Glomerular endothelial cell (primary cell): ENCODE data around the gene GNB5. TPM values are rescaled to one million over a fixed set of nuclear protein-coding genes. Genes with fewer than 3 reads are reported as not detected.

Experiments used
- DNase-seq: peaks from one replicate; pipeline ENCODE4 v3.0.0-alpha.2; 2011; ENCODE audit warnings: low read depth, low spot score; ENCODE audit errors: extremely low read depth
- total RNA-seq: library from RNA; depleted of rRNA; stranded (reverse); fragments of >200 nt; gene quantifications from 2 replicates; pipeline ENCODE4 v1.2.3, GENCODE V29; 2015

The GNB5 gene
- total RNA-seq, 1 donor from 2014 or later = 24.9 TPM

DNA sequence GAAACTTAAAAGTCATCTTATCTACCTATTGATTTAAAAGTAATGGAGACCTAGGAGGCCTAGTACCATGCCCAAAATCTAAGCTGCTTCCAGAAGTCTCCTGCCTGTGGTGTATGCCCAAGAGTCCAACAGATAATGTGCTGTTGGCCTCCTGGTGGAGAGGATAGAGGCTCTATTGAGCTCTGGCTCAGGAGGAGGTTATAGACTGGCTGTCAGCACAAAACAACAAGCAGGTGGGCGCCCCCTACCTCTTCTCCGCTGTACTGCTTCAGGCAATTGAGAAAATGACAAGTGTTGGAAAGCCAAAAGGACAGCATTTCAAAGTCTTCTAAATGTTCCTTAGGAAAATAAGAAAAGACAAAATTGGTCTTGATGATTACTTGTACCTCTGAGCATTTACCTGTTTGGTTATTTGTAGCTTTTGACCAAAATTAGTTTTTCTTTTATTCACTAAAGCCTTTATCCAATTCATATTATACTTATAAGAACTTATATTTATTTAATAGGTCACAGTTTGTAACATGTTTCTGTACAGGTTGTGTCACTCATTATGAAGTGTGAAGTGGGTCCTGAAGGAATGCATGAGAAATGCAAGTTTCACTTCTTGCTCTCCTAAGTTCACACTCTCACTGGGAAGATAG is 17.2 kb upstream of the GNB5 start:
- peak; percentile 36 for DNase-seq

DNA sequence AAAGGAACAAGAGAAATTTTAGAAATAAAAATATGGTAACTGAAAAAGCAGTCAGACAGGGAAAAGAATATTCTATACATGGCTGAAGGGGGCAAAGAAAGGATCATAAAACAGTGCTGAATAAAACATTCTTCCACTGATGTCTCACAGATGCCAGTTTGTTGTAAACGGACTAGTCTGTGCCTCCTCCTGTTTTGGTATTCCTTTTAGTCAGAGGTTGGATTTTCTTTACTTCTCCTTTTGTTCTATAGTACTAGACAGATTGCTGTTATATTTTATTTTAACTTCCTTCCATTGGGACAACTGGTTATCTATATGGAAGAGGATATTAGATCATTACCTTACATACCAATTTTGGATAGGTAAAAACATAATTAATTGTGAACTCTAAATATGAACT is 16.0 kb upstream of the GNB5 start:
- DNase-seq = no peak

DNA sequence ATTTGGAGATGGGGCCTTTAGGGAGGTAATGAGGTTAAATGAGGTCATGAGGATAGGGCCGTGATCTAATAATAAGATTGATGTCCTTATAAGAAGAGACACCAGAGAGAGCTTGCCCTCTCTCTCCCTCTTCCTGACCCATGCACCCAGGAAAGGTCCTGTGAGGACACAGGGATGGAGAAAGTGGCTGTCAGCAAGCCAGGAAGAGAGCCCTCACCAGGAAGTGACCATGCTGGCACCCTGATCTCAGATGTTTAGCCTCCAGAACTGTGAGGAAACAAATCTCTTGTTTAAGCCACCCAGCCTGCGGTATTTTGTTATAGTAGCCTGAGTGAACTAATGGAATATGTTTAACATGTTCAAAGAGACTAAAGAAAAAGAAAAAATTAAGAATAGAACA is 15.3 kb upstream of the GNB5 start:
- DNase-seq = no peak

DNA sequence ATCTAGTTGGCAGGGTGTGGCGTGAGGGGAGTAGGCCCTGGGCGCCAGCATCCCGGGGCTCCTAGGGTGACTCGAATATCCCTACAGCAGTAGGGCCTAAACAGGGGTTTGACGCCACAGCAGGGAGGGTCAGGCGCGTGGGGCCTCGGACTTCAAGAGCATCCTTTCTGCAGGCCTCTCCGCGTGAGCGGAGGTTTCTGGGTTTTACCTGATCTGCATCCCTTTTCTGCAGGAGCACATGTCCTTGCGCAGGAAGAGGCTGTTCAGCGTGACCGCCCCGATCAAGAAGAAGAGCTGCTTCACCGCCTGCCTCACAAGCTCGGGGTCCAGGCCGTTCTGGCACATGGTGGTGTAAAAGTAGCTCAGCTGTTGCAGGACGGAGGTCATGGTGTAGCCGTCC is 13.5 kb upstream of the GNB5 start:
- no peak for DNase-seq

DNA sequence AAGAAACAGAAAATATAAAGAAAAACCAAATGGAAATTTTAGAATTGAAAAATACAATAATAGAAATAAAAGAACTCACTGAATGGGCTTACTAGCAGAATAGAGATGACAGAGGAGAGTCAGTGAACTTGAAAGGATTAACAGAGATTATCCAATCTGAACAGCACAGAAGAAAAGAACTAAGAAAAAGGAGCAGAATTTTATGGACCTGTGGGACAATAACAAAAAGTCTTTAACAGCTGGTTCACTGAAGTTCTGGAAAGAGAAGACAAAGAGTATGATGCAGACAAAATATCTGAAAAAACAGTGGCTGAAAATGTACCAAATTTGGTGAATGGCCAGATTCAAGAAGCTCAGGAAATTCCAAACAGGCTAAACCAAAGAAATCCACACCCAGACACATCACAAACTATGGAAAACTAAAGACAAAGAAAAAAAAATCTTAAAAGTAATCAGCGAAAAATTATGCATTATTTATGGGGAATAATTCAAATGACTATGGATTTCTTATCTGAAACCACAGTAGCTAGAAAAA is 9.7 kb upstream of the GNB5 start:
- no peak for DNase-seq

DNA sequence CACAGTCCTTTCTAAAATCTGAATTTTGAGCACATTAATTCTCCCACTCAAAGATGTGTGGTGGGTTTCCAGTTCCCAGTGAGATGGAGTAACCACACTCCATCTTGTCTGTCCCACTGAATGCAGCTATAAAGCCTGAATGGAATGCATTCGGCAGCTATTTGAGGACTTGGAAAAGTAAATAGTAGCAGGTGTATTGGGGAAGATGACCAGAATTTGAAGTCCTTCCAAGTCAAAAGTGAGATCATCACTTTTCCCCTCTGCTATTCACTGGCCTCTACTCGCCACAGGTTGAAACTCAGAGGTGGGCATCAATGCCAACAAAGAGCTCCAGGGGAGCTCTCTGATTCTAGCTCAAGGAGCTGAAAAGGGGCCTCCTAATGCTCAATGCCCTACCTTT is 8.1 kb upstream of the GNB5 start:
- DNase-seq = no peak

DNA sequence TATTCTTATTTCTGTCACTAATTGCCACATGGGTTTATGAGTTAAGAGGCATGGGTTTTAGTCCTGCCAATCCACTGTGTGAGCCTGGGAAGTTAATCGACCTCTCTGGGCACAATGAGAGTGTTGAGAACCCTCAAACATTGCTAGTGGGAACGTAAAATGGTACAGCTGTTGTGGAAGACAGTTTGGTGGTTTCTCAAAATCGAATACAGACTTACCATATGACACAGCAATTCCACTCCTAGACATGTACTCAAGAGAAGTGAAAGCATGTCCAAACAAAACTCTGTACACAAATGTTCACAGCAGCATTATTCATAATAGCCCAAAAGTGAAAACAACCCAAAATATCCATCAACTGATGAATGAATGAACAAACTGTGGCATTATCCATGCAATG is 5.7 kb upstream of the GNB5 start:
- no peak for DNase-seq

DNA sequence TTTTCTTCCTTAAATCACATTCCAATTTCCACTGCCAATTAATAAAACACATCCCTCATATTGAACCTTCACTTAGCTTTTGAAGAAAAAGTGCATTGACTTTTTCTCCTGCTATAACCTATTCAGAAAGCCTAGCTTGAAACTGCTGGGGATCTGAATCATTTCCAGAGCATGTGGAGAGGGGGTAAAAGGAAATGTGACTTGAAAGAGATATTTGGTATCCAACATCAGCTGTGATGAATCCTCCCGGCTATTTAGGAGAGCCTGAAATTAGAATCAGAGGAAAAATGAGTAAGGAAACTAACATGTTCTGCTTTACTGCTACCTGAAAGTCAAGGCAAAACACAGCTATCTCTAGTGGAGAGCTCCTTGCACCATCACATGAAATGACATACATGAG is 2.6 kb upstream of the GNB5 start:
- no peak for DNase-seq

DNA sequence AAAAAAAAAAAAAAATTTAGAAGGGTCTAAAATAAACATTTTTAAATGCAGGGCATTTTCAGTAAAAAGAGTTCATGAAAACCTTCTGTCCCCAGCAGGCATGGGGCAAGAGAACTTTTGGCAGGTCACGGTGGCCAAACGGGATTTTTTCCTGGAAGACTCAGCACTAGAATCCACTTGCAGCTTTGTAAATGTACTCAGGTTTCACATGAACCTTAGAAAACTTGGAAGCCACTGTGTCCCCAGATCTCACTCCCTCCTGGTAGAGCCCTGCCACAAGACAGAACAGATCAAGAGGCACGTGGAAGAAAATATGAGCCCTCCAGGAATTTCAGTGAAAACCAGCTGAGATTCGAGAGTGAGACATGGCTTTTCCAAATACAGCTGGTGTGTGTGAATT is 2.1 kb upstream of the GNB5 start:
- DNase-seq = no peak

DNA sequence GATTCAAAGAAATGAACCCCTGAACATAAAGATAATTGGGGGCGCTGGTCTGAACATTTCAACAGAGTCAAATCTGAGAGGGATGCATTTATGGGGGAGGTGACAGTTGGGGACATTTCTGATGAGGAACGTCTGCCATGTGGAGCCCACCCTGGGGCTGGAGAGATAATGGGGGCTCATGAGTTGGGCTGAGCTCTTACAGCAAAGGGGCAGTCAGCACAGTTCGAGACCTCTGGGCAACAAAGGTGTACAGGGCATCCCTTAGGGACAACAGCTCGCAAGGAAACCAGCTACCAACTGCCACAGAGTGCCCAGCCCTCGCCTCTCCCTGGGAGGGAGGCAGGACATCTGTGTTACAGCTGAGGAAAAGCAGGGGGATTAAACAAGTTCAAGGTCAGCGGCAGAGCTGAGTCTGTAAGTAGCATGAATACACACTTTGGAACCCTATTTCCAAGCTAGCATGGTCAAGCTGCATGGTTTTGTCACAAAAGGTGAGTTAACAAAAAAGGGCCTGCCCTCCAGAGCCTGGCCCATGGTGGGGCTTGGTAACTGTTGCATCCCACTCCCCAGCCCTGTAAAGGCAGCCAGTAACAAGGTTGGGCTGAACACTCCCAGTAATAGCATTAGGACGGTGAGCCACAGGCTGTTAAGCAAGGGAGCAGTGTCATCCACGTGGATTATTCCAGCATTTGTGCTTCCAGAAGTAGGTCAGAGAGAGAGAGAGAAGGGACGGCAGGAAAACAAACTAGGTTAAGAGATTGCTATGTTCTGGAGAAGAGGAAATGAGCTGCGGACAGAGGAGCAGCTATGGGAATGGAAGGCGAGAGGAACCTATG is 4.3 kb downstream of the GNB5 start:
- DNase-seq = no peak

DNA sequence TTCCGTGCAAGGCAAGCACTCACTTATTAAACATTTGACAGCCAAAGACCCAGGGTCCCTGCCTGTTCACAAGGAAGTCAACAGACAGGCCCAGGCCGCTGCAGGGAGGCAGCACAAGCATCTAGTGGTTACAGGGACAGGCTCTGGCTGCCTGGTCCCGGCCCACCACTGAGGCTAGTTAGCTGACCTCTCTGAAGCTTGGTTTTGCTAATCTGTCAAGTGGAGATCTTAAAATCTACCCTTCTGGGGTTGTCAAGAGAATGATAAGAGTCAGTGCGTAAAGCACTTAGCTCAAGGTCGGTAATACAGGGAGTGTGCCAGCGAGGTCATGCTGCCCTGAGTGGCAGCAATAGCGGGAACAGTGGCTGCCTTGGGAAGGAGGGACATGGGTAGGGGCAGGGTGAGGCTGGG is 6.0 kb downstream of the GNB5 start:
- DNase-seq = no peak

DNA sequence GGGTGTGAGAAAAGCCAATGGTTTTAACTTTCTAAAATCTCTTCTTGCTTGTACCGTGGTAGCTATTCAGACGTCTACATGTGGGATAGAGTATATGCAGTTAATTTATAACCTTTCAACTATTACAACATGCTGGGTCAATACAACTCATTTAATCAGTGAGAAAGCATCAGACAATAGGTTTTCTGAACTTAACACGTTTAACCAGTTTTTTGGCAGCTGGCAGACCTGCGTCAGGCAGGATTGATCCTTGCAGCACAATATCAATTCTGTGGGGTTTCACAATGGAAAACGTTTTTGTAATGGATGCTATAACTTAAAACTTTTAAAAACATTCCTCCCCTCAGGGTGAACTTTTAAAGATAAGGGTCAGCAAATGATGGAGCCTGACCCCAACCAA is 6.5 kb downstream of the GNB5 start:
- DNase-seq = no peak

DNA sequence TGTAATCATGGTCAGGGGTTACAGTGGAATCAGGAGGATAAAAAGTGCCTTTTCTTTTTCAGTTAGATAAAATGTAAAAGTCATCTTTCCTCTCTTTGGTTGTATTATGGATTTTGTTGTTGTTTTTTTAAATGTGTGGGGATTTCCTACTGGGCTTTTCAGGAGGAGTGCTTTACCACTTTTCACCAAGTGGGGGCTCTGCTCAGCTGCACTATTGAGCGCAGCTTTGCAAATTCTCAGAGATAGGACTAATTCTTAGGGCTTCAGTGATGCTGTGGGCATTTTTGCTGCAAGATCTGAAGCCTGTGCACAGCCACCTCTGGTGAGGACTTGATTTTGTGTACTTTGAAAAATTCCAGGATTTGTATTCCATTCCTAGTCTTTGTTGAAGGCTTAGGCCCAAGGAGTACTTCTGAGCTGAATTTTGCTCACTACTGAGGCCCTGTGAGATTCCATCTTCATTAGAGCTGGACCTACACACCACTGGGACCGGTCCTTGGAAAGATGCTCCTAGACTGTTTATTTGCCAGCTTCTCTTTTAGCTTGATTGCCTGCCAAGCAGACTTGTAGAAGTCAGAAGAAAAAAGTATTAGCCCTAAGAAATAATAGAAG is 7.5 kb downstream of the GNB5 start:
- DNase-seq = no peak

DNA sequence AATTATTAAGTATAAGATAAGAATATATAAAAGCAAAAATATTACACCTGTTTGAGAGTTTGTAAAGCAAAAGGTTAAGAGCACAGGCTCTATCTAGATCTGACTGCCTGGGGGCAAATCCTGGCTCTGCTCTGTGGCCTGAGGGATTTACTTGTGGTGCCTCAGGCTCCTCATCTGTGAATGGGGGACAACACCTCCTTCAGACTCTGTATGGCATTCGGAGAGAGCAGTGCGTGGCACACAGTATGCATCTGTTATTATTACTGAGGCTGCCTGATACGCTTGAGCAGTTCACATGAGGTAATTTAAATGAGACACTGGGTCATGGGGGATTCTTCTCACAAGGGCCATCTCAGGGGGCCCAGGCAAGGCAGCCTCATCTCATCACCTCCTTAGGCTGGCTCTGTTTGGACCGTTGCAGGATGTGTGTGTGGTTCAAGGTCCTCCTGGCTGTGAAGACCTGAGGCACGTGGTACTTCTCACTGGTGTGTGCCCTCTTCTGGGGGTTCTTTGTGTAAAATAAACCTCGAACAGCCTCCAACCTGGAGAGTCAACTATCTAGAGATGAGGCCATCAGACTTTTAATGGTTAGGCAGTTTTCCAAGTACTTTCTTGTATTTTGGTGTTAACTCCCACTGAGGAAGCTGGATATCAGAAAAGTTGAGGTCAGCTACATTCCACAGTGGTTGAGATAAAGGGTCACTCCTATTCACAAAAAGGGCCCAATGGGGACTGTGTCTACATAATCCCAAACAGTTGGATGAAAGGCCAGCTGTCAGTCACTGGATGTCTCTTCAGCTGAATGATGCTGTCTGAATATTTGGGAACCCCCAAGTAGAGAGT is 9.0 kb downstream of the GNB5 start:
- no peak for DNase-seq

DNA sequence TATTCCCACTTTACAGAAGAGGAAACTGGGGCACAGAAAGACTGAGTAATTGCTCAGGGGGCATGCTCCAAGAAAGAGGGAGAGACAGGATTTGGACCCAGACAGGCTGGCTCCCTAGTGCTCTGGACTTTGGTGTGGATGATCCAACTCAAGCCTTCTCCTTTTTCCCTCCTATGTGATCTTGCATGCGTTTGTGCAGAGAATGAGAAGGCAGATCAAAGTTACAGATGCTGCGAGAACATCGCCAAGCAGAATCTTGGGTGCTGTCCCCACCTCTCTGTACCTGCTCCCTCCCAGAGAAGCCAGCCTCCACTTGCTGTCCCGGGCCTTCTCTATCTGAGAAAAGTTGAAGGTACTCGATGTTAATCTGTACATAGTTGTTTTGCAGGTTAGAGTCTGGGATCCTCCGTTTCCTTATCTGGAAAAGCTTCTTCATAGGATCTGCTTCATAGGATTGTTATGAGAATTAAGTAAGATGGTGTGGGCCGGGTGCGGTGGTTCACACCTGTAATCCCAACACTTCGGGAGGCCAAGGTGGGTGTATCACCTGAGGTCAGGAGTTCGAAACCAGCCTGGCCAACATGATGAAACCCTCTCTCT is 10.2 kb downstream of the GNB5 start:
- DNase-seq = no peak

DNA sequence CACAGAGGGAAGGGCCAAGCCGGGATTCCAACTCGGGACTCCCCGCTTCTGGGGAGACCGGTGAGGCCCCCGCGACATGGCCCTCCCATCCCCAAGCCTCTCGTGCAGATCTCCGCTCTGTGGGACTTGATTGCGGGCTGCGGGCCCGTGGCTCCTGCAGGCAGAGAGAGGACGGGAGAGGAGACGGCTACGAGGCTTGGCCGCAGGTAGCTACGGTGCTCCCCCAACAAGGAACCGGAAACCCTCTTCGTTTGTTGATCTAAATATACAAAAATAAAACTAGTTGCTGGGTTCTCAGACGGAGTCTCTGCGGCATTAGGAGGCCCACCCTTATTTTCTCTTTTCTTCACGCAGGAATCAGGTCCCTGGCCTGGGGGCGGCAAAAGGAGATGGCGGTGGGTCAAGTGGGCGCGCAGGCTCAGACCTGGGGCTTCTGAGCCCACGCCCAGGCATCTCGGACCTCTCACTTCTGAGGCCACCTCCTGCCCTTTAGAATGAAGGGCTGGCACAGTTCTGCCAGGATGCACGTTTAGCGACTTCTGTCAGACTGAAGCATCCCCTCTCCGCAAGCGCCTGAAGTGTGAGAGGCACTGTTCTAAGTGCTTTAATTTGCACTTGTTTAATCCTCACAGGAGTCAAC is 10.9 kb downstream of the GNB5 start:
- no peak for DNase-seq

DNA sequence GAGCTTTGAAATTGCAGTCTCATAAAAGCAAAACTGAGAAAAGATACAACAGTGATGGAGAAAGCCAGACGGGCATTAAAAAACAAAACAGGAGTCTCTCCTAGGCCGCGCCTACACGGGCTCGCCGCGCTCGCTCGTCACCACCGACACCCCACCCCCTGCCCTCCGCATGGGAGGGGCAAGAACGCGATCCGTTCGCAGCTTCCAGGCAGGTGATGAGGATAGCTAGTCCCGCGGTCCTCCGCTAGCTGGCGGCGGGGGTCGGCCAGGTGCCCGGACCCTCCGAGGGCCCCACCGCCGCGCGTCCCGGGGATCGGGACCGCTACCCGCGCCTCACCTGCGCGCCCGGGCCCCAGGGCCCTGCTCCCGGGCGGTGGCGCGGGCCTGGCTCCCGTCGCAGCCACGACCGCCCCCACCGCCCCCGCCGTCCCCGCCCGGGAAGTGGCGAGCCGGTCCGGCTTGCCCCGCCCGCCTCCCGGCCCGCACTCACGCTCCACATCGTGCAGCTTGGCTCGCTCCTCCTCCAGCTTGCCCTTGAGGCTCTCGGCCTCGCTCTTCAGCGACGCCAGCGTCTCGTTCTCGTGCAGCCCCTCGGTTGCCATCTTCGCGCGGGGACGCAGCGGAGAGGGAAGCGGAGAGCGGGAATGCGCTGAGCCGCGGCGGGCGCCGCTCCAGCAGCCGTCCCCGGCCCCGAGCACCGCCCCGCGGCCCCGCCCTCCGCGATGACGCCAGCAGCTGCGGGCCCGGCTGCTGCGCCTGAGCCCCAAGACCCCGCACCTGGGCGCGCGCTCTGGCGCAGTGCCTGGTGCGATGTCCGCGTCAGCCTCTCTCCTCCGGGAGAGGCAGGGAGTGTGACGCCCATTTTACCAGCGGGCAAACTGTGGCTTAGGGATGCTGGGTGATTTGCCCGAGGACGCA is 11.7 kb downstream of the GNB5 start:
- no peak for DNase-seq

DNA sequence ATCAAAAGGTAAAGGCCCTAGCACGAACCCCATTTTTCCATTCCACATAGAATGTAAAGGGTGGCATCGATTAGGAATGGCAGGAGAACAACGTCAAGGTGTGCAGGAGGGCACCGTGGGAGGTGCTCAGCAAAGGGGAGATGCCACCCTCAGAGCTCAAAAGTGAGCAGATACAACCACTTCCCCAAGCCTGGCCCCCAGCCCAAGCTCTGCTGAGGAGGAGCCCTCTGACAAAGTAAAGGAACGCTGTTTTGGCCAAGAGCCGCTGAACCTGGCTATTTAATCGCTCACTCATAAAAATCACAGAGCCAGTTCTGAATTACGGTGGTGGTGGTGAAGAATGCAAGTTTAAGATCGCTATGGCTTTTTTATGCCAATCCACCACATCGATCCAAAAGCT is 12.4 kb downstream of the GNB5 start:
- DNase-seq = no peak

DNA sequence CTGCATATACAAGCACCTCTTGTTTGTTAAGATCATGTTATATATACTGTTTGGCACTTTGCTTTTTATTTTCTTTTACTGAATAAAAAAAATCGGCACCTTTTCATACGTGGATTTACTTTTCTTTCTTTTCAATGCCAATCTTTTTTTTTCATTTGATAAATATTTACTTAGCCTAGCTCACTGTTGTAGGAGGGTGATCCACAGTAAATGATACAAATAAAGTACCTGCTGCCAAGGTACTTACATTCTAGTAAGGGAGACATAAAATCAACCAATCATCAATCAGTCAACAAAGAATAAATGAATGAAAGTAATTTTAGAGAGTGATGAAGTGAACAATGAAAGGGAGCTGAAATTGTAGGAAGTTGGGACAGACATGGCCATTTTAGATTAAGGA is 18.3 kb downstream of the GNB5 start:
- no peak for DNase-seq
